Measurements from ENCODE around the gene SLFN13.
"Not testable (repeated sequence)": the region's sequence is repeated elsewhere in the genome, so short reads cannot be mapped to it uniquely, and the experiment has no call there.

The SLFN13 gene, protein sequence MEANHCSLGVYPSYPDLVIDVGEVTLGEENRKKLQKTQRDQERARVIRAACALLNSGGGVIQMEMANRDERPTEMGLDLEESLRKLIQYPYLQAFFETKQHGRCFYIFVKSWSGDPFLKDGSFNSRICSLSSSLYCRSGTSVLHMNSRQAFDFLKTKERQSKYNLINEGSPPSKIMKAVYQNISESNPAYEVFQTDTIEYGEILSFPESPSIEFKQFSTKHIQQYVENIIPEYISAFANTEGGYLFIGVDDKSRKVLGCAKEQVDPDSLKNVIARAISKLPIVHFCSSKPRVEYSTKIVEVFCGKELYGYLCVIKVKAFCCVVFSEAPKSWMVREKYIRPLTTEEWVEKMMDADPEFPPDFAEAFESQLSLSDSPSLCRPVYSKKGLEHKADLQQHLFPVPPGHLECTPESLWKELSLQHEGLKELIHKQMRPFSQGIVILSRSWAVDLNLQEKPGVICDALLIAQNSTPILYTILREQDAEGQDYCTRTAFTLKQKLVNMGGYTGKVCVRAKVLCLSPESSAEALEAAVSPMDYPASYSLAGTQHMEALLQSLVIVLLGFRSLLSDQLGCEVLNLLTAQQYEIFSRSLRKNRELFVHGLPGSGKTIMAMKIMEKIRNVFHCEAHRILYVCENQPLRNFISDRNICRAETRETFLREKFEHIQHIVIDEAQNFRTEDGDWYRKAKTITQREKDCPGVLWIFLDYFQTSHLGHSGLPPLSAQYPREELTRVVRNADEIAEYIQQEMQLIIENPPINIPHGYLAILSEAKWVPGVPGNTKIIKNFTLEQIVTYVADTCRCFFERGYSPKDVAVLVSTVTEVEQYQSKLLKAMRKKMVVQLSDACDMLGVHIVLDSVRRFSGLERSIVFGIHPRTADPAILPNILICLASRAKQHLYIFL

DNA sequence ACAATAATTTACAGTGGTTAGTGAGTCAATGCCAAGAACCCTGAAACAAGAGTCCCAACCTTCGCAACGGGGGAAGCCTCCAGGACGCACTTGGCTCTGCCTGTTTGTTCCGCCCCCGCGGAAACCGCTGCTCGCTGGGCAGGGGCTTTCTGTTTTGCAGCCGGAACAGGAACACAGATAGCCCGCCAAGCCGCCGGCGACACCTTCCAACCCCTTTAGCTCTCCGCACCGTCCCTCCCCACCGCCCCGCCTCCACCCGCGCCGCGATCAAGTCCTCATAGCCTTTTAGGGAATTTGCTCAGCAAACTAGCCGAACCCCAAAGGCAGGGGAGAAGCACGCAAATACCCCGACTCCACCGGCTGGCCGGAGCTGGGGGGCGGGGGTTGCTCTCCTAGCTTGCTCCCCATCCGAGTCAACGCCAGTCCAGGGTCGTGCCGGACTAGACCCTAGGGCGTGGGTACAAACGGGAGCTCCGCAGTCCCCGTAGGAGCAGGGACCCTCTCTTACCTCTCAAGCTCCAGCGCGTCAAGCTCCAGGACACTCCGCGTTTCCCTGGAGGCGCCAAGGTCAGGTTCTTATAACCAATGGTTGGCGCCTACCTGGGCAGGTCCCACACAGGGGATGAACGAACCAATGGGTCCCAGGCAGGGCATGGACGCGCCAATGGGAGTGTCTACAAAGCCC, at the start of gene SLFN13:
SLFN13 (minus strand) TSS at position 553 of the 685 bp plus-strand sequence. CDS start 3,086 bp downstream, outside the sequence.
- DNase-seq: peak; percentile 69

DNA sequence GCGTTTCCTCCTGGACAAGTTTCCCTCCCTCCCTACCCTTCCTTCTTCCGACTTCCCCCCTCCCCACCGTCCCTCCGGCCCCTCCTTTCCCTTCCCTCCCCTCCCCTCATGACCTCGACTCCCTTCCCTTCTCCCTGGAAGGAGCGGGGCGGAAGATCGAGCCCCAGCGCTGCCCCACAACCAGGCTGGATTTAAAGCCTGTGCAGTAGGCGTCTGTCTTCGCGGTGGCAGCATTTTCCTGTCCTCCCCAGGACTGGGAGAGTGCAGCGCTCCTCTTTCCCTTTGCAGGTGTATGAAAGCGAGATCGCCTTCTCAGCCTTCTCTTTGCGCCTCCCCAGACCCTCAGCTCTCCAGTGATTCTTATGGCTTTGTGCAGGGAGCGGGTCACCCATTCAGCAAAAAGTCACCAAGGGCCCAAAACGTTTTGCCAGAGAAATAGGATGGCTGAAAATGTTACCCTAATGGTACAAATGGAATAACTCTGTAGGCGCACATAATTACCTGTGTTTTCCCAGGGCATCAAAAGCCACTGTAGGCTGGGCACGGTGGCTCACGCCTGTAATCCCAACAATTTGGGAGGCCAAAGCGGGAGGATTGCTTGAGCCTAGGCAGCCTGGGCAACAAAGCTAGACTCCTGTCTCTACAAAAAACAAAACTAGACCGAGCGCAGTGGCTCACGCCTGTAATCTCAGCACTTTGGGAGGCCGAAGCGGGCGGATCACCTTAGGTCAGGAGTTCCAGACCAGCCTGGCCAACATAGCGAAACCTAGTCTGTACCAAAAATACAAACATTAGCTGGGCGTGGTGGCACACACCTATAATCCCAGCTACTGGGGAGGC, 48.1 kb upstream of the SLFN13 start:
- no peak for DNase-seq

DNA sequence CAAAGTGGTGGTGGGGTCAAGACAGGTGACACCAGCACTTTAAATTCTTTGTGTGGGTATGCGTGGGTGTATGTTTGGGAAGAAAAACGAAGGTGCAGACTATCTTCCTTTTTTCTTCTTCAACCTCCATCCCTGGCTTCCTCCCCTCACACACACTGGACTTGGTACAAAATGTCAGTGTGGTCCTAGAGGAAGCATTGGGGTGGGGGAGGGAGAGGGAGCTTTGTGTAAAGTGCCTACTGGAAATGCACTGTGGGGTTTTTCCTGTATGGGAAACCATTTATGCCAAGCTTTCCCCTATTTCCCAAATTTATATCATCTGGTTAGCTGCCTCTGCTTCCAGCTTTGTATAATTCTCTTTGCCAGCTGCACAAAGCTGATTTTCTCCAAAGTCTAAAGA, 44.5 kb upstream of the SLFN13 start:
- DNase-seq: no peak

DNA sequence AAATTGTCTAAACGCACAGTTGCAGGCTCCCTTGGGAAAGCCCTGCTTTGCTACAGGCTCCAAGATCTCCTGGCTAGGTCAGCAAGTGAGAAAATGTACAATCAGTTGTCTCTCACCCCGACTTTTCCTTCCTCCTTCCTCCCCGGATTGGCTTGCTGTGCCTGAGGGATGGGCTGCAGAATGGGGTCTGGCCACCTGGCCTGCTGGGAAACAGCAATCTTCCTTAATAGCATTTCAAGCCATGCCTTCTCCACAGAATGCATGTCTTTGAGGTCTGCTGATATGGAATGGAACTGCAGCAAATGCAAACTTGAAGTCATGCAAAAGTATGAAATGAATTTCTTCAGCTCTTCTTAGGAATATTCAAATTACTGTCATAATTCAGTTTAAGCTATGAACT, 42.9 kb upstream of the SLFN13 start:
- DNase-seq: no peak

DNA sequence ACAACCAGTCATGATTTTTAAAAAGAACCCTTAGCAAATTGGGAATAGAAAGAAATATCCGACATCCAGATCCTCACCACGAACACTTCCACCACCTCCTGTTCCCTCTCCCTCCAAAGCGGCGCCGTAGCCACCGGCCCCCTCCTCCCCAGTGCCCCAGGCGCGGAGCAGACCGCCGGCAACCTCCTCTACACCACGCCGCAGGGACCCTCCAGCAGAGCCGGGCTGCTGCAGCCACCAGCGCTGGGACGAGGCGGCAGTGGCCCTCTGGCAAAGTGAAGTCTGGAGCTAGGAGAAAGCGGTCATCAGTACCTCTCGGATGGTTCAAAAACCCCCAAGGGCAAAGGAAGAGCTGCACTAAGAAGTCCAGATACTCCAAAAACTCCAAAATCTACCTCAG, 41.4 kb upstream of the SLFN13 start:
- no peak for DNase-seq

DNA sequence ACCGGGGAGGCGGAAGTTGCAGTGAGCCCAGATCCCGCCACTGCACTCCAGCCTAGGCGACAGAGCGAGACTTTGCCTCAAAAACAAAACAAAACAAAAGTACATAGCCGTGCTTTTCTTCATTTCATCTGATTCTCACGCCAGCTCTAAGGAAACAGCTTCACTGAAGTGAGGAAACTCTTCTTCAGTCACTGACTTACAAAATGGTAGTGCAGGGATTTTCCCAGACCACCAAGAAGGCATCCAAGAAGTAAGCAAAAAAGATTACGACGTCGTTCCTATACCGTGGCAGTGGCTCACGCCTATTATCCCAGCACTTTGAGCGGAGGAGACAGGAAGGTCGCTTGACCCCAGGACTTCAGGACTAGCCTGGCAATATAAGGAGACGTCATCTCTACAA, 40.4 kb upstream of the SLFN13 start:
- DNase-seq: no peak

DNA sequence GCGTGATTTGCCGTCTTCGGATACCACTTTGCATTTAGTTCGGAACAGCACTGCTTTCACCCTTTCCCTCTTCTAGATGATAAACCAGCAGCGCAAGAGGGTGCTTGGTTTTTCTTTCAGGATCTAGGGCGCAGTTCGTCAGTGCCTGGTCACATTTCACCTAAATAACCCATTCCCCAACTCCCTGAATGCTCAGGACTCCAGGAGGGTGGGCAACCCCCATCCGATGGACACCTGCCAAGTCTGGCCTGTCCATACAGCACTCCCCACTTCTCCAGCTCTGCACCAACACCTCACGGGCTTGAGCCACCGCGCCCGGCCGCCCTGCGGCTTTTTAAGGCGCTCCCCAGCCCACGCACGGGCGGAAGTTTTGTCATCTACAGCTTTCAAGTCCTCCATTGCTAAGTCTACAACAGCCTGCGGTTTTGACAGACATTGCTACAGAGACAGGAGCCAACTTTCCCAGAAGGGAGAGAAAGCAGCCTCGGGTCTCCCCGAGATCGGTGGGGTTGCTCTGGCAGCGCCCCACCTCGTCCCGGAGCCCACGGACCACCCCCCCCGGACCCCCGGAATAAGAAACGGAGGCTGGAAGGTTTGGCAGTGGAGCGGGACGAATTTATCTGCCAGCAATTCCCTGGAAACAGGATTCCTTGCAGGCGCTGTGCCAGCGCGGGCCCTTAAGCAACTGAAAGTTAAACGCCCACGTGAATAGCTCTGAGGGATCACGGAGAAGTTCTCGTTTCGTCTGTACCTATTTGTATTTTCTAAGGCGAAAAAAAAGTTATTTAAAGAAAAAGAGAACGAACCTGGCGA, 38.6 kb upstream of the SLFN13 start:
- DNase-seq: peak; percentile 77

DNA sequence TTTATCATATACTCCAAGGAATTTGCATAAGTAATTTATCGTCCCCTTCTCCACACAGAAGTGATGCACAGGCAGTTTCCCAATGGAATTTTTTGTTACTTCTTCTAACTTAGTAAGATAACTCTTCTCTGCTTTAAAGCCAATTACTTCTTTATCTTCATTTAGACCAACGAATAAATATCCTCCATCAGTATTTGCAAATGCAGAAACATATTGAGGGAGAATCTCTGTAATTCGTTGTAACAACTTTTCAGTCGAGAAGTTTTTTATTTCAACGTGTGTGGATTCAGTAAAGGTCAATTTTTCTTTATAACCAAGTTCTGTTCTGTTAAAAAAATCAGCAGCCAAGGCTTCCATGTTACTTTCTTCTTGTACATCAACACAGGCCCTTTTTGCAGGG, 30.7 kb upstream of the SLFN13 start:
- no peak for DNase-seq

DNA sequence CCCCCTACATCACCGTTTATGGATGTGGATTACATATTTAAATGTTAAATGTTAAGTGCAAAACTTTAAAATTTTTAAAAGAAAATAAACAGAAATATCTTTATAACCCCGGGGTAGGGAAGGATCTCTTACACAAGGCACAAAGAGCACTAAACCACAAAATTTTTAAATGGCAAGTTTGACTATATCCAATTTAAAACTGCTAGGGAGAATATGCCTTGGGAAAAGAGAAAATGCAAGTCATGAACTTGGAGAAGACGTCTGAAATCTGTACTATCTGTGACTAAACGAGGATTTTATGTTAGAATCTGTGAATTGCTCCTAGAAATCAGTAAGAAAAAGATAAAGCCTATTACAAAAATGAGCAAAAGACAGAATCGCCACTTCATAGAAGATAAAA, 28.7 kb upstream of the SLFN13 start:
- no peak for DNase-seq

DNA sequence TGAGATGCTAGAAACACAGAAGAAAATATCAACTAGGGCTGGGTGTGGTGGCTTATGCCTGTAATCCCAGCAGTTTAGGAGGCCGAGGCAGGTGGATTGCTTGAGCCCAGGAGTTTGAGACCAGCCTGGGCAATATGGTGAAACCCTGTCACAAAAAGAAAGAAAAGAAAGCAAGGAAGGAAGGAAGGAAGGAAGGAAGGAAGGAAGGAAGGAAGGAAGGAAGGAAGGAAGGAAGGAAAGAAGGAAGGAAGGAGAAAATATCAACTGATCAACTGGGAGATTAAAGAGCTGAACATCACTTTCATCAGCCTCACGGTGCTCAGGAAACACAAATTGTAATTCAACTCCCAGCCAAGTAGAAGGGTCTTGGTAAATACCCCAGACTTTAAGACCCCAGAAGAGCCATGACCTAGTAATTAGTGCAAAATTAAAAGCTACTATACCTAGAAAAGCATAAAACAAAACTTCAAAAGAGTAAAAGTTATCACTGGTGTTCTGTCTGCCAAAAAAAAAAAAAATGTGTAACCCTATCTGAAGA, 27.8 kb upstream of the SLFN13 start:
- no peak for DNase-seq

DNA sequence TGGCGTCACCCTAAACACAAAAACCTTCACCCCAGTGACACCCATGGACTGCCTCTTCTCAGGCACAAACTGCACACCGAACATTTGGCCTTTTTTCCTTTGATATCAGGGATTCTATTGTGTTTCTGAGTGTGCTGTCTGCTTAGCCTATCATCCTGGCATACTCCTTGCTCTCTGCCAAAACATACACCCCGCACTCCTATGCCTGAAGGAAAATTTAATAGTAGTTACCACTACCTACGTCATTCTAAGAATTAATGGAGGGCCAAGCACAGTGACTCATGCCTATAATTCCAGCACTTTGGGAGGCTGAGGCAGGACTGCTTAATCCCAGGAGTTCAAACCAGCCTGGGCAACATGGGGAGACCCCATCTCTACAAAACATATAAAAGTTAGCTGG, 19.9 kb upstream of the SLFN13 start:
- DNase-seq: no peak

DNA sequence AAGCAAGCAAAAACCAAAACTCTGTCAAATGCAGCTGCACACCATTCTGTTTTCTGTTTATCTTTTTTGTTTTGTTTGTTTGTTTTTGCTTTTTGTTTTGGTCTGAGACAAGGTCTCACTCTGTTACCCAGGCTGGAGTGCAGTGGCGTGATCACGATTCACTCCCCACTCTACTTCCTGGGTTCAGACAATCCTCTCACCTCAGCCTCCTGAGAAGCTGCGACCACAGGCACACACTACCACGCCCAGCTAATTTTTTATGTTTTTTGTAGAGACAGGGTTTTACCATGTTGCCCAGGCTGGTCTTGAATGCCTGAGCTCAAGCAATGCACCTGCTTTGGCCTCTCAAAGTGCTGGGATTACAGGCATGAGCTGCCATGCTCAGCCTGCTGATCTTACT, 19.3 kb upstream of the SLFN13 start:
- no peak for DNase-seq

DNA sequence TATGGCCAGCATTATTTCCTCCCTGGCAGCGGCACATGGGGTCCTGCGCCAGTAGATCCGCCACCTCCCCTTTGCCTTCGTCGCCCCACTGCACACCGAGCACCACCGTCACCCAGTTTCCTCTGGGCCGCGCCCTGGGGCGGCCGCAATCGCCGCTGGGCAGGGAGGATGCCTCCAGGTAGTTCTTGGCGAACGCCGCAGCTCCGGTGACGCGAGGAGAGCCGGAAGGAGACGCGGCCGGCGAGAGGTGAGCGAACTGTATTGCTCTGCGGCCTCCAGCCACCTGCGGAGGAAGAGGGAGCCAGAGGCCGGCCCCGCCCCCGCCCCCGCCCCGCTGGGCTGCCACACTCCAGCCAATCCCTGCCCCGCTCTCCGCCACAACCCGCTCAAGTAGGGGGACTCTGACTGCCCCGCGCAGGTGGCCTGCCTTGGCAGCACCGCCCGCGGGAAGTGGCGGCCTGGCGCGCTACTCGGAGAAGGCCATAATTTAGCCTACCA, 11.8 kb upstream of the SLFN13 start:
- DNase-seq: no peak

DNA sequence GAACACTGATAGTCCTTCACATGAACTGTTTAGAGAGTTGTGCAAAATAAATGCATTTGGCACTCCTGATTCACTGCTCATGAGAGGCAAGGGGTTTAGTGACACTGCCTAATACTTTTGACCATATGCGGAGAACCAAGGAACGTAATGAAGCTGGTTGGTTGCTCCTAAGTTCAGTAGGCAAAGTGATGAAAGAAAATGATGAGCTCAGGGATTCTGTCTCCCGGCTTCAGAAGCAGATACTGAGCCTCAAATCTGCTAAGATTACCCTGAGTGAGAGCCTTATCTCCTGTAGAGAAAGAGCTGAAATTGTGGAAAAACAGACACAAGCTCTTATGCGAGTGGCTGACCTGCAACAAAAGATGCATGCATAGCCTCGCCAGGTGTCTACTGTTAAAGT, 5.5 kb upstream of the SLFN13 start:
- not testable (repeated sequence) for DNase-seq

DNA sequence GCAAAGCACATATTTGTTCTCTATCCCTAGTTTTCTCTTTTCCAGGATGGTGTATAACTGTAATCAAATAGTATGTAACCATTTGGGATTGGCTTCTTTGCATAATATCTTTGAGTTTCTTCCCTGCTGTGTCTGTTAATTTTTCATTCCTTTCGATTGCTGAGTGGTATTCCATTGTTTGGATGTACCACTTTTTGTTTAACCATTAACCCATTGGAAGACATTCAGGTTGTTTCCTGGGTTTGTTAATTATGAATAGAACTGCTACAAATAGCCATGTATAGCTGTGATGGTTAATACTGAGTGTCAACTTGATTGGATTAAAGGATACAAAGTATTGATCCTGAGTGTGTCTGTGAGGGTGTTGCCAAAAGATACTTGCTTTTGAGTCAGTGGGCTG, 4.6 kb upstream of the SLFN13 start:
- DNase-seq: no peak

DNA sequence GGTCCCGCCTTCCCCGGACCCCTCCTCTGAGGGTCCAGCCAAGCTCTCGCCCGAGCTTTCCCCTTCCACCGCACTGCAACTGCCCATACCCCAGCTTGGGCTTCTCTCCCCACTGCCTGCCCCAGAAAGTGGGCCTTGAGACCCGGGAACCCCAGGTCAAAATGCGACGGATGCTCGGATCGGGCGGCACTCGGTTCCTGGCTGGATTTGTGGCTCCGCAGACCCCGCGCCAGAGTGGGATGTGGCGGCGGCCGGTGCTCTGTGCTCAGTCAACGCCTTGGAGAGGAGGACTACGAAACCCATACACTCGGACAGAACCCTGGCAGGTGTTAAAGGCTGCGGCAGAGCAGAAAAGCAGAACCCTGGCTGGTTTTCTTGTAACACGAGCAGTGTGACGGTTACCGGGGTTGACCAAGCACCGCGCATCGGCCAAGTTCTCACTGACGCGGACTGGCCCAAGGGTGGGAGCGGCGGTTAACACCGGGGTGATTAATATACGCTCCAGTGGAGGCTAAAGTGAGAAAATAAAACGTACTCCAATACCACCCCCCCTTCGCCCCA, 885 bp upstream of the SLFN13 start:
- peak; percentile 53 for DNase-seq

DNA sequence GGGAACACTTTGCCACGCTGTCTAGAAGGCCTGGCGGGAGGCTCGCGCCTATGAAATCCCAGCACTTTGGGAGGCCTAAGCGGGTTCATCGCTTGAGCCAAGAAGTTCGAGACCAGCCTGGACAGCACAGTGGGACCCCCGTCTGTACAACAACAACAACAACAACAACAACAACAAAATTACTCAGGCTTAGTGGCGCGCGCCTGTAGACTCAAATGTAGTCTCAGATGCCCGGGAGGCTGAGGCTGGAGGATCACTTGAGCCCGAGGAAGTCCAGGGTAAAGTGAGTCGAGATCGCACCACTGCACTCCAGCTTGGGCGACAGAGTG, 297 bp upstream of the SLFN13 start:
- DNase-seq: no peak

DNA sequence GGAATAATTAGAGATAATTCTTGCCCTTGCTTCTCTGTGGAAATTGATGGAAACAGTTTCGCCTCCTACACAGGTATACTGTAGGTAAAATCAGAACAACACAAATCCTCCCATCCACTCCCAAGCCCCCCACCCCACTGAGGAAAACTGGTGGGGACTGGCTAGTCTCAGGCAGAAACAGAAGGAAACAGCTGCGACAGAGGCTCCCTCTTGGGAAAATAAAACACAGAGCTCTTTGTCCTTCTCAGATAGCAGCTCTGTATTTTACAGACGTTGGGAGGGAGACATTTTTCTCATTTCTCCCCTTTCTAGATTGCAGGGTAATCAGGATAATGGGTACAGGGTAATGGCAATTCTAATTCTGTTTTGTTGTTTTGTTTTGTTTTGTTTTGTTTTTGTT, 1.1 kb downstream of the SLFN13 start:
- DNase-seq: no peak

DNA sequence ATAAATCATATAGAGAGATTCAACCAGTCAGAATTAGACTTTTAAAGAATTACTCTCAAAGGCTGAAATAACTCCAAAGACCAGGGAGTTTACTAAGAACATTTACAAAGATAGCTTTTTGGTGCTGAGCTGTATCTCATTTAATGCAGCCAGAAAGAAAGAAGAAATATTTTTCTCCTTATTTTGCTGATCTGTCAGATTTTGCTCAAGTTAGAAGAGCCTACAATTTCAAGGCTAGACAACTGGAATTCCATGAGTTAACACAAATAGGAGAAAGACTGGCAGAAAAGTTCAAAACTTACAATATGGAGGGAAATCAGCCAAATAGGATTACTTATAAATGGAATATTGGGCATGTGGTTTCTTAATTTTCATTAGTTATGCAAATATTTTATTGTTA, 10.1 kb downstream of the SLFN13 start:
- DNase-seq: no peak

DNA sequence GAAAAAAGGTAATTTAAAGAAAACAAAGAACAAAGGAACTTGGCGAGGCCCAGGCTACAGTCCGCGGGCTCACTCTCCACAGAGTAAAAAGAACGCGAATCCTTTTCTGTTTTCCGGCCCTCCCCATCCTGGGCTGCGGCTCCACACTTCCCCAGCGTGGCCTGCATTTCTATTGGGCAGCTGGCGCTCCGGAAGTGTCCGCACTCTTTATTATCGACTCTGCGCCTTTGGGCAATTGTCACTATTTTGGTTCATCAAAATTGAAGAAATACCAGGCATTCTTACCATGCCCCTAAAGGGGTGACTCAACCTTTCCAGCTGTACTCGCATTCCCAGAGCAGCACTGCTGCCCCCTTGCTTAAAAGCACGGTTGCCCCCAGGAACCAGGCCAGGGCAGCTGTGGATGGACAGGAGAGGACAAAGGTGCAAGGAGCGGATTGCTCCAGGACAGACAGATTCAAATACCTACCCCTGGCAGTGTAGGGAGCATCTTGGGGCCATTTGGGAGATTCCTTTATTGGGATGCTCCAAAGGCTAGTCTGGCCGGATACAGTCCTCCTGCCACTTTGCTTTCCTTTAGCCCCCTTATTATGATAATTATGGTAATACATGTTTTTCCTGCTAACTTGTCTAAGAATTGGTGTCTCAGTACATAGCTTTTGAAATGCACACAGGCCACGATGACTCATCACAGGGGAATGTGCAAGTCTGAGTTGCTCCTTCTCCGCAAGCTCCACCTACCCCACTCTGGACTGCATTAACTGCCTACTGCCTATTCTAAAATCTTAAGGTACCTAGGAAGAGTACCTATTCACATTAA, 15.3 kb downstream of the SLFN13 start:
- DNase-seq: peak; percentile 57

Data from GF-D8 (cell line).